H1 (cell line): ENCODE data around the gene TLX1. TPM values are rescaled to one million over a fixed set of nuclear protein-coding genes. Genes with fewer than 3 reads are reported as not detected.

ENCODE experiments used
- ASH2L ChIP-seq: fragments of 200-600, 300-600 bp; sonication (generic); IDR thresholded peaks from one replicate; pipeline ENCODE4 v1.7.1; 2017; ENCODE audit warnings: low read length
- BACH1 ChIP-seq: IDR thresholded peaks from 2 replicates; pipeline ENCODE4 v1.6.1; 2012; ENCODE audit warnings: low read length, improper control_type of control experiment
- CEBPB ChIP-seq: IDR thresholded peaks from 2 replicates; pipeline ENCODE4 v1.6.1; 2012; ENCODE audit warnings: low read depth, low read length
- CHD1 ChIP-seq: IDR thresholded peaks from 2 replicates; pipeline ENCODE4 v1.6.1; 2012; ENCODE audit warnings: low read depth, low read length, improper control_type of control experiment
- GABPA ChIP-seq: IDR thresholded peaks from 2 replicates; pipeline ENCODE4 v1.6.1; 2011; ENCODE audit warnings: mild to moderate bottlenecking, low read length, moderate library complexity, borderline replicate concordance; ENCODE audit not compliant: insufficient read depth
- HDAC6 ChIP-seq: IDR thresholded peaks from one replicate; pipeline ENCODE4 v1.7.1; 2012; ENCODE audit warnings: low read depth, mild to moderate bottlenecking, inconsistent platforms, low read length, moderate library complexity
- JUN ChIP-seq: IDR thresholded peaks from 2 replicates; pipeline ENCODE4 v1.6.1; 2011; ENCODE audit warnings: low read depth, mild to moderate bottlenecking, improper control_type of control experiment, low read length
- PHF8 ChIP-seq: fragments of 200-600 bp; sonication (generic); conservative IDR thresholded peaks from 2 replicates; pipeline ENCODE4 v1.7.1; 2012; ENCODE audit warnings: low read depth, mild to moderate bottlenecking, inconsistent platforms, low read length, moderate library complexity
- SAP30 ChIP-seq: fragments of 300-600 bp; sonication (generic); IDR thresholded peaks from 2 replicates; pipeline ENCODE4 v1.7.1; 2012; ENCODE audit warnings: low read length, moderate library complexity, mild to moderate bottlenecking, inconsistent platforms; ENCODE audit not compliant: insufficient read depth, insufficient replicate concordance
- SIN3A ChIP-seq, 2 experiments: IDR thresholded peaks in 1 of 2; conservative IDR thresholded peaks in 1 of 2; 2 replicates each; pipeline ENCODE4 v1.6.1; 2011 to 2012; ENCODE audit warnings: low read length in 2 of 2, improper control_type of control experiment in 1 of 2, low read depth in 1 of 2, mild to moderate bottlenecking in 1 of 2
- SIRT6 ChIP-seq: IDR thresholded peaks from one replicate; pipeline ENCODE4 v1.7.1; 2012; ENCODE audit warnings: low read length, inconsistent platforms
- SIX5 ChIP-seq: IDR thresholded peaks from 2 replicates; pipeline ENCODE4 v1.6.1; 2011; ENCODE audit warnings: mild to moderate bottlenecking, low read depth, low read length
- SP2 ChIP-seq: IDR thresholded peaks from 2 replicates; pipeline ENCODE4 v1.6.1; 2012; ENCODE audit warnings: mild to moderate bottlenecking, low read length, inconsistent platforms
- polyA plus RNA-seq, 7 experiments: library from polyadenylated mRNA; depleted of rRNA in 3 of 7; stranded (reverse) in 5 of 7; unstranded in 2 of 7; fragments of >200 nt in 5 of 7; fragments of 200-250 nt in 2 of 7; gene quantifications; 1 replicate in 5 of 7; 2 replicates in 1 of 7; 4 replicates in 1 of 7; pipeline versions ENCODE4 v1.2.1 to v1.2.3, GENCODE V29; 2011 to 2013; ENCODE audit warnings: missing spikeins in 2 of 7, mixed read lengths in 2 of 7
- total RNA-seq: library from RNA; stranded (reverse); fragmentation: NEBNext Ultra II Directional; extraction: Animal tissue kit (Norgen Biotek cat#: 25700); gene quantifications from 2 replicates; pipeline ENCODE4 v1.2.1, GENCODE V29; 2021
- TF ChIP-seq, protein P1 (sequence below), 3 experiments: IDR thresholded peaks; 1 replicate in 2 of 3; 2 replicates in 1 of 3; pipeline versions ENCODE4 v1.5.1 to v1.6.1; 2011; ENCODE audit warnings: low read length in 3 of 3, mild to moderate bottlenecking in 3 of 3, inconsistent platforms in 2 of 3, low read depth in 1 of 3, moderate library complexity in 1 of 3; ENCODE audit not compliant: insufficient read depth in 1 of 3; ENCODE audit errors: control extremely low read depth in 1 of 3

Gene TLX1
- total and polyA plus RNA-seq, 2 of the 8 experiments (the other 6 are each of a cell fraction or from before 2014, with no cell fraction given): not detected

DNA sequence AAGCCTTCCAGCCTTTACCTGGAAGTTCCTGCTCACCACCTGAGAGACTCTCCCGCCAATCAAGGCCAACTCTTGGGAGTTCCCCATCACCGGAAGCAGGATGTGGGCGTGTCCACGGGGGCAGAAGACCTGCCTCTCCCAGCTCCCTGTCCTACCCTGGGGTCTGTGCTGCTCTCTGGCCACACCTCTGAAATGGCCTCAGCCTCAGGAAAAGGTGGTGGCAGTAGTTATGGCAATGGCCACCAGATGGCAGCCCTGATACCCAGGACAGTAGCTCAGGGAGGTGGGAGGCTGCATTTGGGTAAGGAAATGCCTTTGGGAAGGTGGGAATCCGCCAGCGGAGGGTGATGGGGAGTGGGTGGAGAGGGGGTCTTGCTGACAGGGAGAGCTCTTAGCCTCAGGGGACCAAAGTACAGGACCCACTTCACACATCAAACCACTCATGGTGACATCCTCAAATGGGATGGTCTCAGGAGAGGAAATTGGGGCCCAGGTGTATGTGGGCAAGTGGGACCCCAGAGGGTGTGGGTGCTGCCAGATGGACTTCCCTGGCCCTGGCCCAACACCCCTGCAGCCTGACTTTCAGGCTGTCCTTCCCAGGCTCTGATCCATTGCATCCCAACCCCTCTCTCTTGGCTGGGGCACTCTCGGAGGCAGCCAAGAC, 35.4 kb upstream of the TLX1 start (continued):
- TF ChIP-seq ASH2L: no peak
- no peak for TF ChIP-seq SAP30
- TF ChIP-seq BACH1: no peak
- no peak for TF ChIP-seq SIX5
- TF ChIP-seq GABPA: peak; percentile 44; the same call in 1 of the 2 replicates
- TF ChIP-seq CHD1: no peak
- no peak for TF ChIP-seq CEBPB
- no peak for TF ChIP-seq SIRT6
- TF ChIP-seq JUN: no peak
- TF ChIP-seq HDAC6: no peak
- TF ChIP-seq SIN3A (conservative IDR thresholded peaks at IDR 0.05 in 1 of 2, IDR thresholded peaks at IDR 0.05 in 1 of 2; ENCODE audit: low read depth in 1 of 2, low read length in 2 of 2): no peak
- TF ChIP-seq SP2: no peak
- TF ChIP-seq PHF8: no peak
- TF ChIP-seq, protein P1, sequence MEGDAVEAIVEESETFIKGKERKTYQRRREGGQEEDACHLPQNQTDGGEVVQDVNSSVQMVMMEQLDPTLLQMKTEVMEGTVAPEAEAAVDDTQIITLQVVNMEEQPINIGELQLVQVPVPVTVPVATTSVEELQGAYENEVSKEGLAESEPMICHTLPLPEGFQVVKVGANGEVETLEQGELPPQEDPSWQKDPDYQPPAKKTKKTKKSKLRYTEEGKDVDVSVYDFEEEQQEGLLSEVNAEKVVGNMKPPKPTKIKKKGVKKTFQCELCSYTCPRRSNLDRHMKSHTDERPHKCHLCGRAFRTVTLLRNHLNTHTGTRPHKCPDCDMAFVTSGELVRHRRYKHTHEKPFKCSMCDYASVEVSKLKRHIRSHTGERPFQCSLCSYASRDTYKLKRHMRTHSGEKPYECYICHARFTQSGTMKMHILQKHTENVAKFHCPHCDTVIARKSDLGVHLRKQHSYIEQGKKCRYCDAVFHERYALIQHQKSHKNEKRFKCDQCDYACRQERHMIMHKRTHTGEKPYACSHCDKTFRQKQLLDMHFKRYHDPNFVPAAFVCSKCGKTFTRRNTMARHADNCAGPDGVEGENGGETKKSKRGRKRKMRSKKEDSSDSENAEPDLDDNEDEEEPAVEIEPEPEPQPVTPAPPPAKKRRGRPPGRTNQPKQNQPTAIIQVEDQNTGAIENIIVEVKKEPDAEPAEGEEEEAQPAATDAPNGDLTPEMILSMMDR (IDR thresholded peaks at IDR 0.05; ENCODE audit: control extremely low read depth in 1 of 3, insufficient read depth in 1 of 3, low read depth in 1 of 3, low read length in 3 of 3): peak; percentile 89 to 99 (median 92)
